GM18507 (cell line): ENCODE data around the gene SLC35A3.
"Not testable (repeated sequence)": the region's sequence is repeated elsewhere in the genome, so short reads cannot be mapped to it uniquely, and the experiment has no call there.

ENCODE experiments used
- DNase-seq: peaks from one replicate; pipeline ENCODE4 v3.0.0; 2011; ENCODE audit warnings: low read depth; ENCODE audit not compliant: insufficient read length; ENCODE audit errors: extremely low spot score
- FAIRE-seq: peaks from 2 replicates; lab custom pipeline; 2011; peaks lifted over from hg19 to GRCh38; lab: Jason Lieb, UNC

The SLC35A3 gene

DNA sequence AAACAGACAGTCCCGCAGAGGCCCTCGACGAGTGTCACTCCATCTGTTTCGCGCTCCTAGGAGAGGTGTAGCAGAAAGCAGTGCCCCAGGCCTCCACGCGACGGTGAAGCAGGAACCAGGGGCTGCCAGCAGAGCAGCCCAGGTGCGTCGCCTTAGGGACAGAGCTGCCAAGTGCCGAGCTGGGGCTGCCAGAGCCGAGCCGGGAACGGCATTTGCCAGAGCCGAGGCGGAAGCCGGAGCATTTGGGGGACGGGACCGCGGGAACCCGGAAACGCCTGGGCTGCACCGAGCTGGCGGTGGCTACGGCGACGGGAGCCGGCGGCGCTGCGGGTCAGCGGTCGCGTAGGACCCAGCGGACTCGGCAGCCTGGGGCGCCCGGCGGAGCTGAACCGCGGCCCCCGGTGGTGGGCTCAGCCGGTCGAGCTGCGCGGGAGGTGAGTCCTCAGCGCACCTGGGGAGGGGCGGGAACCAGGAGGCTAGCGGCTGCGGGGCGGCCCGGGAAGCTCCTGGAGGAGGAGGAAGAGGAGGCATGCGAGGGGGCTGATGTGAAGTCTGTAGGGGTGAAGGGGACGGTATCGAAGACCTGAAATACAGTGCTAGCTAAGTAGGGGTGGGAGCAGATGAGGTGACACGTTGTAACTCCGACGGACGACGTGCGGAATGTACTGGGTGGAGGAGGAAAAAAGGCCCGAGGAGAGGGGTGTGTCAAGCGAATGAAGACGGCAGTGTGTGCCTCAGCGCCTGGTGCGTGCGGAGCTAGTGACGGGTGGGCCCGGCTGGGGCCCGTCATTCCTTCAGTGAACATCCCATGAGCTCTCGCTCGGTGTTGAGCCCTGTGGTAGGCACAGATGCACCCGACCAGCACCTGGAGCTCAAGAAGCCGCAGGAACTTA lies at the start of gene SLC35A3:
Gene SLC35A3 (plus strand): TSS at position 268 of the 893 bp plus-strand sequence. CDS start 23,559 bp downstream, outside the sequence.
- peak; percentile 74 for FAIRE-seq

DNA sequence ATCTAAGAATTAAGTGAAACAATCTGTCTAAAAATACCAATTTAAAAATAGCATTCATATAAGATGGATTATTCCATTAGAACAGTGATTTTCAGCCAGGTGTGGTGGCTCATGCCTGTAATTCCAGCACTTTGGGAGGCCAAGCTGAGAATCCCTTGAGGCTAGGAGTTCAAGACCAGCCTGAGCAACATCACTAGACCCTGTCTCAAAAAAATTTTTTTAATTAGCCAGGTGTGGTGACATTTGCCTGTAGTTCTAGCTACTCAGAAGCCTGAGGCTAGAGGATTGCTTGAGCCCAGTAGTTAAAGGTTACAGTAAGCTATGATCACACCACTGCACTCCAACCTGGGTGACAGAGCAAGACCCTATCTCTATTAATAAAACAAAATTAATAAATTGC lies 35.0 kb upstream of the SLC35A3 start:
- DNase-seq = no peak
- FAIRE-seq = no peak

More for the DNA sequence above, at the start of gene SLC35A3:
- DNase-seq = peak; percentile 84

GRCh38 chr1:99935534-99935933 lies 34.3 kb upstream of the SLC35A3 start:
- FAIRE-seq (no peak), DNase-seq (no peak)

- no peak for FAIRE-seq
Observed at GRCh38 chr1:99936071-99936470, 33.7 kb upstream of the SLC35A3 start.

DNA sequence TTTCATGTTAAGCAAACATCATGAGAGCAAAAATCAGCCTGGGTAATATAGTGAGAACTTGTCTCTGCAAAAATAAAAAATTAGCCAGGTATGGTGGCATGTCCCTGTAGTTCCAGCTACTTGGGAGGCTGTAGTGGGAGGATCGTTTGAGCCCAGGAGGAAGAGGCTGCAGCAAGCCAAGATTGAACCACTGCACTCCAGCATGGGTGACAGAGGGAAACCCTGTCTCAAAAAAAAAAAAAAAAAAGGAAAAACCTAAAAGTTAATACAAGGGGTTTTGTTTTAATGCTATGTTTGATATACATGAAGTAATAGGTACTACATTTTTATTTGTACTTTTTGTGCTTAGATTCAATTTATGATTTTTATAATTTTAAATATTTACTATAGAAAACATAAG lies 27.1 kb upstream of the SLC35A3 start:
- DNase-seq (no peak), FAIRE-seq (no peak)

More at GRCh38 chr1:99936071-99936470, 33.7 kb upstream of the SLC35A3 start:
- DNase-seq = no peak

GRCh38 chr1:99943223-99943794 lies 26.5 kb upstream of the SLC35A3 start:
- DNase-seq = no peak
- no peak for FAIRE-seq

DNA sequence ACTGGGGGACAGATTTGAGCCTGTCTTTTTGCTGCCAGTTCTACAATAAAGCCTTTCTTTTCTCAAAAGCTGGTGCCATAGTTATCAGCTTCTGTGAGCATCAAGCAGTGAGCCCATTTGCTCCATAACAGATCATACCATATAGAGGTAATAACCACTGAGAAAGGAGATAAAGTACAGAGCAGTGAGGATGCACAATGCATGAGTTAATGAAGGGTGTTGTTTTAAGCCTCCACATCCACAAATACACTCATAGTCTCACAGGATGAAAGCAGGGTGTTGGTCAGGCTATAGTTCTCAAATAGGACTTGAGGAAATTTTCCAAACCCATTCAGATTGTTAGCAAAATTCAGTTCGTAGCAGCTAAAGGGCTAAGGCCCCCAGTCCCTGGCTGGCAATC lies 25.6 kb upstream of the SLC35A3 start:
- FAIRE-seq = no peak

DNA sequence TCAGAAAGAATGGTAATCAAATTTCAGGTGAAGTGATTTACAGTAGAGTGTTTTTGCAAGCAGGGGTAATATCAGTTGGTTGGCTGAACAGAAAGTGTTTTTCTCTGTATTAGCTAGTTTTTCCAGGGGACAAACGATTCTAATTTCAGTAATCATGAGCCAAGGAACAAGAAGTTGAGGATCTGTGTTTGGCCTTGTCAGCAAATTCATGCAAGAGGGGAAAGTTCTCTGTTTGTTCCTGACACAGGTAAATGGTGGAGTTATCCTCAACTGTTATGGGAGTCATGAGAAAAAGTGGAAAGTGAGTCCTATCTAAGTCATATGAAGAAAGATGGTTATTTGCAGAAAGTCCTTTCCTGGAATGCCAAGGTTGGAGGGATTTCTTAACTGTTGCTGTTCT lies 24.6 kb upstream of the SLC35A3 start:
- DNase-seq = no peak
- FAIRE-seq = no peak

More for the DNA sequence above, 25.6 kb upstream of the SLC35A3 start:
- DNase-seq = no peak

DNA sequence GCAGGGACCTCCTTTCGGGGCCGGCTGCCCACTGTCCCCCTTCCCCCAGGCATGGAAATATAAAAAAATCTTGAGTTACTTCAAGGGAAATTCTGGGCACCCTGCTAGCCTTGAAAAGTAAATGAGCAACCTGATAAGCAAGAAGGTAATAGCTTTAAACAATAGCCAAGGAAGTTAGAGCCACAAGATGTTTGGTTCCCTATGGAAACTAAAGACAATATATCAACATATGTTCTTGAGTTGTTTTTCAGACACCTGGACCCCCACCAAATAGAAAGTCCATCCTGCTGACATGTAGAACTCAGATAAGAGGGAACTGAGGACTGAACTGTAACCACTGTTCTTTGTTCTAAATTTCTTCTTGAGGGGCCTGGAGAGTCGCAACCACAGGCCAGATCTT lies 19.3 kb upstream of the SLC35A3 start:
- FAIRE-seq (no peak), DNase-seq (no peak)

- FAIRE-seq (no peak), DNase-seq (no peak)
Observed at GRCh38 chr1:99952522-99952921, 17.3 kb upstream of the SLC35A3 start.

DNA sequence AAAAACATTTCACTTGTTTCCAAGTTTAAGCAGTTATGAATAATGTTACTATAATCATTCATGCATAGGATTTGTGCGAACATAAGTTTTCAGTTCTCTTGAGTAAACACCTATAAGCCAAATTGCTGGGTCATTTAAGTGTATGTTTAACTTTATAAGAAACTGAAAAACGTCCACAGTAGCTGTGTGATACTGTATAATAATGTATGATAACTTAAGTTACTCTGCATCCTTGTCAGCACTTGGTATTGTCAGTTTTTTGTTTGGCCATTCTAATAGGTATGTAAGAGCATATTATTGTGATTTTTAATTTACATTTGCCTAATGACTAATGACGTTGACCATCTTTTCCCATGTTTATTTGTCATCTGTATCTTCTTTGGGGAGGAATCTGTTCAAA lies 14.4 kb upstream of the SLC35A3 start:
- FAIRE-seq = no peak

GRCh38 chr1:99956755-99957154 lies 13.0 kb upstream of the SLC35A3 start:
- FAIRE-seq (no peak), DNase-seq (no peak)

More for the DNA sequence above, 14.4 kb upstream of the SLC35A3 start:
- DNase-seq = no peak

DNA sequence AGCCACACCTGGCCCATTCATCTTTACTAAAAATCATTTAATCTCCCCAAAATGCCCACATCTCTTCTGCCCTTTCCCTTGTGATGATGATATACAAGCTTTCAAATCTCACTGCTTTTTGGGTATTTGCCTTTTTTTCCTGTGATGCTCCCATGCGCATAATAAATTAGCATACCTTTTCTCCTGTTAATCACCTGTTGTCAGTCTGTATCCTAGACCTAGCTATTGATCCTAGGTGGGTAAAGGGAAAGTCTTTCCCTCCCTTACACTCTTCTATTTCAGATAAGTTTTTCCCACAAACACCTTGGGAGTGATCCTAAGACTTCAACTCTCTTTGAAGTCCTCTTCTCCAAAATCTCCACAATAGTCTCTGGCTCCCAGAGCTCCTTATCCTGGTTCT lies 12.0 kb upstream of the SLC35A3 start:
- FAIRE-seq (no peak), DNase-seq (no peak)

GRCh38 chr1:99959189-99959705 lies 10.5 kb upstream of the SLC35A3 start:
- FAIRE-seq, DNase-seq: not testable (repeated sequence)

- not testable (repeated sequence) for FAIRE-seq, DNase-seq
Observed at GRCh38 chr1:99960260-99960659, 9.5 kb upstream of the SLC35A3 start.

DNA sequence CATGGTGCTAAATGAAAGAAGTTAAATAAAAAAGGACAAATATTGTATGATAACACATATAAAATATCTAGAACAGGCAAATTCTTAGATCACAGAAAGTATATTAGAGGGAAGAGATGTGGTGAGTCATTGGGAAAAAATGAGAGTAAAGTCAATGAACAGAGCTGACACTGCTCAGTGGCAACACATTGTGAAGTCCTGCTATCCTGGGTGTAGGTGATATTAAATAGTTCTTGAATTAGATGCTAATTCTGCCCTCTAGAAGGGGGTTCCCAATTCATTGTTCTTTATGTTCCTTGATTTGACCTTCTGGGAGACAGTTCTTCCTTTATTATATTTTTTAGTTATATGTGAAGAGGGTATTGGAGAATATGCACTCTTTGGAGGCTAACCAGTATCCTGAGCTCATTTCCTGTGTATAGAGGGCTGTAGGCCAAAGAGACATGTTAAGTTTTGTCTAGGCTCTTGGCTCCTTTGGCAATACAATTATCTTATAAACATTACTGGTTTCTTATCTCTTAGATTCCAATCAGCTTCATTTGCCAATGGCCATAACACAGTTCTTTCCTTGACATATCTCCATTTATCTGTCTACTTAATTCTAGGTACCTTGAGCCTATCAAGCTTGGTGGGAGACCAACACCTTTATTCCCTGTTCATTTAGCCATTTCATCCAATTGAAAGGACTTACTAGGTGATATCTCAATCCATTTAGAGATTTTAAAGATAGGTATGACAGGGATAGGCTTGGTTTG lies 6.6 kb upstream of the SLC35A3 start:
- no peak for DNase-seq
- no peak for FAIRE-seq

GRCh38 chr1:99964806-99965205 lies 5.0 kb upstream of the SLC35A3 start:
- no peak for DNase-seq
- FAIRE-seq = no peak

DNA sequence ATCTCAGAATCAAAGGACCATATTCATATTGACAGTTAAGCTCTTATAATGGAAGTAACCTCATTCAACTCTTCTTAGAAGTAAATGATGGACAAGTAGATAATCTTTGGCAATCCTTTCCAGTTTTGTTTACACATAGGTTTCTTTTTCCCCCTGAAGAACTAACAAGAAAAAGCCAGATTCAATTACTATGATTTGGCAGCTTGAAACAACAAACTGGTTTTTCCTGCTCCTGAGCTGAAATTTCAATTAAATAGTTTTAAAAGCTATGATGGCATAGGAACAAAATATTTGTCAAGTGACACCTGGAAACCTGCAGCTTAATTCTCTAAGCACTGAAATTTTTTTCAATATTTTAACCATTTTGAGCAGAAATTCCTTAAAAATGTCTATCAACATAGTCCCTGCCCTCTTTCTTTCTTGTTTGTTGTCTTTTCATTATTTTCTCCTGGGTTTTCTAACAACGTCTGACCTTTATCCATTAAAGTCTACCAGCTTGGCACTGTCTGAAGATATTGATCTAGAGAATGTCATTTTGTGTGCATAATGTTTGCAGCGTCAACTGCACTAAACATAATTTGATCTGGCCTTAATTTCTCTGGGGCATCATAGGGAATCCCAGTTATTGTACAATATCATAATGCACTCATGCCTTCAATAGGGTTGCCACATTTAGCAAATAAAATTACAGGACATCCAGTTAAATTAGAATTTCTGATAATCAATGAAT lies 4.0 kb upstream of the SLC35A3 start:
- DNase-seq (no peak), FAIRE-seq (no peak)

- DNase-seq (no peak), FAIRE-seq (no peak)
Observed at GRCh38 chr1:99968214-99968613, 1.6 kb upstream of the SLC35A3 start.
